HG03060 (cell line): ENCODE data around the gene ATF7IP2.
"Not testable (repeated sequence)": the region's sequence is repeated elsewhere in the genome, so short reads cannot be mapped to it uniquely, and the experiment has no call there.

ENCODE experiments used
- ATAC-seq: cut with Tn5 transposase; IDR thresholded peaks from one replicate; pipeline ENCODE4 v1.9.1; 2021; ENCODE audit warnings: low read depth, moderate number of reproducible peaks; ENCODE audit not compliant: unreplicated experiment

ATF7IP2 gene

DNA sequence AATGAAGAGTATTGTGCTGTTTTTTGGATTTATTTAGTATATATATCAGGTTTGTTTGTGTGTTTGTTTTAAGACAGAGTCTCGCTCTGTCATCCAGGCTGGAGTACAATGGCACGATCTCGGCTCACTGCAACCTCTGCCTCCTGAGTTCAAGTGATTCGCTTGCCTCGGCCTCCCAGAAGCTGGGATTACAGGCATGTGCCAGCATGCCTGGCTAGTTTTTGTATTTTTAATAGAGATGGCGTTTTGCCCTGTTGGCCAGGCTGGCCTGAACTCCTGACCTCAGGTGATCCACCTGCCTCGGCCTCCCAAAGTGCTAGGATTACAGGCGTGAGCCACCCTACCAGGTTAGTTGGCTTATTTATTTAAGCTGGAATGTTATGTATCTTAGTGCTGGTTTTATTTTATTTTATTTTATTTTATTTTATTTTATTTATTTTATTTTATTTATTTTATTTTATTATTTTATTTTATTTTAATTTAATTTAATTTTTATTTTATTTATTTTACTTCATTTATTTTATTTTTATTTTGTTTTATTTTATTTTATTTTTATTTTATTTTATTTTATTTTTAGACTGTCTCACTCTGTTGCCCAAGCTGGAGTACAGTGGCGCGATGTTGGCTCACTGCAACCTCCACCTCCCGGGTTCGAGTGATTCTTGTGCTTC lies 43.6 kb downstream of the ATF7IP2 start:
- ATAC-seq, result not testable (repeated sequence)

GRCh38 chr16:10441726-10442125 lies 55.9 kb downstream of the ATF7IP2 start:
- ATAC-seq, result no peak

- no peak for ATAC-seq
These were observed 61.4 kb downstream of the ATF7IP2 start for GRCh38 chr16:10447289-10447688.

GRCh38 chr16:10452208-10453158 lies 66.6 kb downstream of the ATF7IP2 start:
- ATAC-seq, result not testable (repeated sequence)

GRCh38 chr16:10453159-10453510 lies 67.3 kb downstream of the ATF7IP2 start:
- ATAC-seq, result no peak

- ATAC-seq, result no peak
These were observed 80.0 kb downstream of the ATF7IP2 start for GRCh38 chr16:10465821-10466220.

DNA sequence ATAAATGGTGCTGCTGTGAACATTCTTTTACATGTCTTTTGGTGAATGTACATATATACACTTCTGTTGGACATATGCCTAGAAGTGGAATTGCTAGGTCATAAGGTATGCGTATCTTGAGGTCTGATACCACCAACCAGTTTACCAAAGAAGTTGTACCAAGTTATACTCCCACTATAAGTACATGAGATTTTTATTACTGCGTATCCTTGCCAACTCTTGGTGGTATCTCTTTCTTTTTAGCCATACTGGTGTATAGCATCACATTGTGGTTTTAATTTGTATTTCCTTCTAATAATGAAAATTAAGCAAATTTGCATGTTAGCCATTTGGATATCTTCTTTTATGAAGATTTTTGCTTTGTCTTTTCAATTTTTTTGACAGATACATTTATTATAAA lies 80.5 kb downstream of the ATF7IP2 start:
- no peak for ATAC-seq

GRCh38 chr16:10466861-10467260 lies 81.0 kb downstream of the ATF7IP2 start:
- no peak for ATAC-seq

DNA sequence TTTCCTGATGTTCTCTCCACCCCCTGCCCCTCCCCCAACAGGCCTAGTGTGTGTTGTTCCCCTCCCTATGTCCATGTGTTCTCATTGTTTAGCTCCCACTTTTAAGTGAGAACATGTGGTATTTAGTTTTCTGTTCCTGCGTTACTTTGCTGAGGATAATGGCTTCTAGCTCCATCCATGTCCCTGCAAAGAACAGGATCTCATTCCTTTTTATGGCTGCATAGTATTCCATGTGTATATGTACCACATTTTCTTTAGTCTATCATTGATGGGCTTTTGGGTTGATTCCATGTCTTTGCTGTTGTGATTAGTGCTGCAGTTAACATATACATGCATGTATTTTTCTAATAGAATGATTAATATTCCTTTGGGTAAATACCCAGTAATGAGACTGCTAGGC lies 90.8 kb downstream of the ATF7IP2 start:
- not testable (repeated sequence) for ATAC-seq

- ATAC-seq, result no peak
These were observed 94.3 kb downstream of the ATF7IP2 start for GRCh38 chr16:10480151-10480550.

DNA sequence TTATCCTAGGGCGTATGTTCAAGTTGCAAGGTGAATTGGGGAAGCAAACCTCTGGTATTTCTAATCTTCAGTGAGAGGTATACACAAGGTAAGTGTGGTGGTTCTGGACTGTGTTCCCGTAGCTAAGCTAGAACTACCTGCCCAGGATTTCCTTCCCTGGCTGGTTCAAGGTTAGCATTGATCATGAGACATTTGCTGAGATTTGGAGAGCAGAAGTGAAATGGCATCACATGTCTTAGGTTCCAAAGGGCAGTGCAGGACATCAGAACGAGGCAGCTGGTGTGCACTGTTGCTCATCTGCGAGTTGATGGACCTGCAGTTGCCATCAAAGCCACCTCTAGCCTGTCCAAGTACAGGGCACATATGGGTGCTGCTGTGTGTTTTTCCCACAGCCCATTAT lies 99.3 kb downstream of the ATF7IP2 start:
- no peak for ATAC-seq

DNA sequence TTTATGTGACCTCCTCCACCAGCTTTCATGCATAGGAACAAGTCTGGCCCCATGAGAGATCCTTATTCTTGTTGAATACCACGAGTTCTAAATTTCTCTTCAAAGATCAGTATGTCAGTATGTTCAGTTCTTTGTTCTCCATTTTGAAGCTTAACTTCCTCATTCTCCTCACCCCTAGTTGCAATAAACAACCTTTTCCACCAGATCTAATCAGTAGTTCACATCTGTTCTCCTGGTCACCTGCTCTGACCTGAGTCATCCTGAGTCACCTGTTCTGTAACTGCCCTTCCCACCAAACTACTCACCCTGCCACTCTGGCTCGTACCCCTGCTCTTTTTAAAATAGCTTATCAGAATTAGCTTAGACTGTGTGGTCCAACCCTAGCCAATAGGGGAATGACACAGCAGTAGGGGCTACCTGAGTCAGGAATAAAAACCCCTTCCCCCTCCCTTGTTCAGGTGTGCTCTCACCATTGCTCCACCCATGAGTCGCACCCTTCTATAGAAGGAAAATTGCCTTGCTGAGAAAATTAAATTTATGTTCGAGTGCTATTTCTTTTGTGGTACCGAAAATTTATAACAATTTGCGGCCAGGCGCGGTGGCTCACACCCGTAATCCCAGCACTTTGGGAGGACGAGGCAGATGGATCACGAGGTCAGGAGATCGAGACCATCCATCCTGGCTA lies 100.0 kb downstream of the ATF7IP2 start:
- ATAC-seq, result no peak

- ATAC-seq, result no peak
These were observed 104.3 kb downstream of the ATF7IP2 start for GRCh38 chr16:10490141-10490540.

GRCh38 chr16:10493276-10493675 lies 107.4 kb downstream of the ATF7IP2 start:
- no peak for ATAC-seq

DNA sequence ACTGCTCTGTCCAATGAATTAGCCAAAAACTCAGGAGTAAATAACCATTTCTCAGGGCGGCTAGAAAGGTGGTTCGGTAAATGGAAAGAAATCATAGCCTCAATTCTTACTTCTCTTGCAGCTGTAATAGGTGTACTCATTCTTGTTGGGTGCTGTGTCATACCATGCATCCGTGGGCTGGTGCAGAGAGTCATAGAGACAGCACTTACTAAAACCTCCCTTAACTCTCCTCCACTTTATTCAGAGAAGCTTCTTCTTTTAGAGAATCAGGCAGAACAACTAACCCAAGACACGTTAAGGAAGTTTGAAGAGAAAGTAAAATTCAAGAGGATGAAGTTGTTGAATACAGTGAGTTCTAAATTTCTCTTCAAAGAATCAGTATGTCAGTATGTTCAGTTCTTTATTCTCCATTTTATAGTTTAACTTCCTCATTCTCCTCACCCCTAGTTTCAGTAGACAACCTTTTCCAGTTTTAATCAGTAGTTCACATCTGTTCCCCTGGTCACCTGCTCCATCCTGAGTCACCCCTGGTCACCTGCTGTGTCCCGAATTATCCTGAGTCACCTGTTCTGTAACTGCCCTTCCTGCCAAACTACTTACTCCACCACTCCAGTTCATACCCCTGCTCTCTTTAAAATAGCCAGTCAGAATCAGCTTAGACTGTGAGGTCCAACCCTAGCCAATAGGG lies 108.6 kb downstream of the ATF7IP2 start:
- ATAC-seq, result no peak

- ATAC-seq, result no peak
These were observed 109.1 kb downstream of the ATF7IP2 start for GRCh38 chr16:10495031-10495345.

DNA sequence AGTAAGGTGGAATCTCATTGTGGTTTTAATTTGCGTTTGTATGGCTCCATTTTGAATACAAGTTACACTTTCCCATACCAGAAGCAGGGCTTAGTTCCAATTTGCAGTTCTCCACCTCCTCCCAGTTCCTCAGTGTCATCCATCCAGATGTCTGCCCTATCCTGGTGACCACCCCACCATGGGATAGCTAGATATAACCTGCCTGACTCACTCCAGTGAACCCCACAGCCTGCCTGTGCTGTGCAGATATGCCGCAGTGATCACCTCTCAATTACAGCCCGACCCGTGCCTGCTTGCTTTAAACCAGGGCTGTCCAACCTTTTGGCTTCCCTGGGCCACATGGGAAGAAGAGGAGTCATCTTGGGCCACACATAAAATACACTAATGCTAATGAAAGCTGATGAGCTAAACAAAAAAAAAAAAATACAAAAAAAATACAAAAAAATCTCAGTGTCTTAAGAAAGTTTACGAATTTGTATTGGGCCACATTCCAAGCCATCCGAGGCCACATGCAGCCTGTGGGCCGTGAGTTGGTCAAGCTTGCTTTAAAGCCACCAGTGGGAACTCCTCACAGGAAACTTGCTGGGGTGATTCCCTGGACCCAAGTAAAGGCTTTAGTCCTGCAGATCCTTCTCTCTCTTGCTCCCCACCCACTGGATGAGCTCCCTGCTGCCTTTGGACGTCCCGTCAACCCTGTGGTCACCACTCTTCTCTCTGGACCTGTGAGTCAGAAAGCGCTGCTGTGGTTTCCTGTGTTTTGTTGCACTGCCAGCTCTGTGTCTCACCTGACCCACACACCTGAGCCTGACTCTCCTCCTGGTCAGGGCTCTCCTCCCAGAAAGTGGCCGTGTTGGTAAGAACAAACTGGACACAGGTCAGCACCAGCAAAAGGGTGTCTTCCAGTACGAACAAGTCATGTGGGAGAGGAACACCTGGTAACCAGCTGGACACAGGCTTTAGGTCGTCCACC lies 111.6 kb downstream of the ATF7IP2 start:
- ATAC-seq, result no peak

GRCh38 chr16:10500582-10500981 lies 114.7 kb downstream of the ATF7IP2 start:
- no peak for ATAC-seq

- no peak for ATAC-seq
These were observed 115.3 kb downstream of the ATF7IP2 start for GRCh38 chr16:10501016-10501607.
